H1 (cell line): ENCODE measurements around the gene OR14A2. TPM values are rescaled to one million over a fixed set of nuclear protein-coding genes. Genes with fewer than 3 reads are reported as not detected.

Experiments
- KDM1A ChIP-seq: fragments of 200-600, 300-600 bp; sonication (generic); IDR thresholded peaks from 2 replicates; pipeline ENCODE4 v1.7.1; 2016; ENCODE audit warnings: mild to moderate bottlenecking, low read length, borderline replicate concordance
- RFX5 ChIP-seq: IDR thresholded peaks from 2 replicates; pipeline ENCODE4 v1.6.1; 2011; ENCODE audit warnings: low read depth, low read length, improper control_type of control experiment, borderline replicate concordance
- SIN3A ChIP-seq, 2 experiments: IDR thresholded peaks in 1 of 2; conservative IDR thresholded peaks in 1 of 2; 2 replicates each; pipeline ENCODE4 v1.6.1; 2011 to 2012; ENCODE audit warnings: low read length in 2 of 2, improper control_type of control experiment in 1 of 2, low read depth in 1 of 2, mild to moderate bottlenecking in 1 of 2
- SP1 ChIP-seq: IDR thresholded peaks from 2 replicates; pipeline ENCODE4 v1.6.1; 2011; ENCODE audit warnings: low read depth, low read length
- polyA plus RNA-seq, 7 experiments: library from polyadenylated mRNA; depleted of rRNA in 3 of 7; stranded (reverse) in 5 of 7; unstranded in 2 of 7; fragments of >200 nt in 5 of 7; fragments of 200-250 nt in 2 of 7; gene quantifications; 1 replicate in 5 of 7; 2 replicates in 1 of 7; 4 replicates in 1 of 7; pipeline versions ENCODE4 v1.2.1 to v1.2.3, GENCODE V29; 2011 to 2013; ENCODE audit warnings: missing spikeins in 2 of 7, mixed read lengths in 2 of 7
- total RNA-seq: library from RNA; stranded (reverse); fragmentation: NEBNext Ultra II Directional; extraction: Animal tissue kit (Norgen Biotek cat#: 25700); gene quantifications from 2 replicates; pipeline ENCODE4 v1.2.1, GENCODE V29; 2021

Gene OR14A2
- total and polyA plus RNA-seq, 2 of the 8 experiments (the other 6 are each of a cell fraction or from before 2014, with no cell fraction given) = not detected

DNA sequence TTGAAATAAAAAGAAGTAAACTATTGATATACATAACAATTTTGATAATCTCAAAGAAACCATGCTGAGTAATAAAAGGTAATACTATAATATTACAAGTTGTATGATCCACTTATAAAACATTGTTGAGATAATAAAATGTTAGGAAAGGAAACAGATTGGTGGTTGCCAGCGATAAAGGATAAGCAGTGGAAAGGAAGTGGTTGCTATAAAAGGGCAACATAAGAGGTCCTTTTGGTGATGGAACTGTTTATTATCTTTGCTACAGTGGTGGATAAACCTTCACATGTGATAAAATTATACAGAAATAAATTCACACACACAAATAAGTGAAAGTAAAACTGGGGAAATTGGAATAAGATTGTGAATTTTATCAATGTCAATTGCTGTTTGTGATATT is 46.6 kb downstream of the OR14A2 start (continued):
- no peak for TF ChIP-seq KDM1A
- no peak for TF ChIP-seq RFX5
- TF ChIP-seq SIN3A (conservative IDR thresholded peaks at IDR 0.05 in 1 of 2, IDR thresholded peaks at IDR 0.05 in 1 of 2; ENCODE audit: low read depth in 1 of 2, low read length in 2 of 2) = no peak
- no peak for TF ChIP-seq SP1
- TF ChIP-seq, all 59 proteins: peak for 0
